Peyer's patch (tissue), 4 donors: ENCODE measurements around the gene MAP1B.

ENCODE experiments used
- POLR2A ChIP-seq, 2 donors: fragments of 450-650 bp; IDR thresholded peaks; one replicate each; pipeline ENCODE4 v1.5.1; 2017; ENCODE audit warnings: antibody characterized with exemption in 2 of 2, mild to moderate bottlenecking in 2 of 2, moderate library complexity in 2 of 2
- TF ChIP-seq, protein P1 (sequence below), 6 experiments: fragments of 450-650 bp in 4 of 6; fragments of 200-600 bp in 2 of 6; sonication (generic) in 1 of 6; IDR thresholded peaks; one replicate each; pipeline ENCODE4 v1.5.1; 2017 to 2019; ENCODE audit warnings: antibody characterized with exemption in 6 of 6, mild to moderate bottlenecking in 3 of 6, moderate library complexity in 1 of 6

DNA sequence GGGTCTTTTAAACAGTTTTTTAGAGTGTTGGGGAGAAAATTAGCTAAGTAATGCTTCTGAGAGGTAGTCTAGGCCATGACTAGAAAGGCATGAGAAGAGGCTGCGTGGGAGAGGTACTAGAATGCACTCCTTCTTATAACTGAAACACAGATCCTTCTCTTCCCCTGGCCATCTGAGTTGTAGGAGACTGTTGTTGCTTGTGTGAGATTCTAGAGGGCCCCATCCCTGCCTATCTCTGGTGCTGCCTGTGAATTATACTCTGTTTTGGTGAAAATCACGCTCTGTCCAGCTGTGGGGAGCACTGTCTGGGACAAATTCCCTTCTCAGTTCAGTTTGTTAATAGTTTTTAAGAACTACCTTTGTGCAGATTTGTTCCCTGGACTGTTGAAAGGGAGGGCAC is 37.5 kb downstream of the MAP1B start:
- TF ChIP-seq POLR2A (IDR thresholded peaks at IDR 0.05): no peak
- TF ChIP-seq, protein P1, sequence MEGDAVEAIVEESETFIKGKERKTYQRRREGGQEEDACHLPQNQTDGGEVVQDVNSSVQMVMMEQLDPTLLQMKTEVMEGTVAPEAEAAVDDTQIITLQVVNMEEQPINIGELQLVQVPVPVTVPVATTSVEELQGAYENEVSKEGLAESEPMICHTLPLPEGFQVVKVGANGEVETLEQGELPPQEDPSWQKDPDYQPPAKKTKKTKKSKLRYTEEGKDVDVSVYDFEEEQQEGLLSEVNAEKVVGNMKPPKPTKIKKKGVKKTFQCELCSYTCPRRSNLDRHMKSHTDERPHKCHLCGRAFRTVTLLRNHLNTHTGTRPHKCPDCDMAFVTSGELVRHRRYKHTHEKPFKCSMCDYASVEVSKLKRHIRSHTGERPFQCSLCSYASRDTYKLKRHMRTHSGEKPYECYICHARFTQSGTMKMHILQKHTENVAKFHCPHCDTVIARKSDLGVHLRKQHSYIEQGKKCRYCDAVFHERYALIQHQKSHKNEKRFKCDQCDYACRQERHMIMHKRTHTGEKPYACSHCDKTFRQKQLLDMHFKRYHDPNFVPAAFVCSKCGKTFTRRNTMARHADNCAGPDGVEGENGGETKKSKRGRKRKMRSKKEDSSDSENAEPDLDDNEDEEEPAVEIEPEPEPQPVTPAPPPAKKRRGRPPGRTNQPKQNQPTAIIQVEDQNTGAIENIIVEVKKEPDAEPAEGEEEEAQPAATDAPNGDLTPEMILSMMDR (IDR thresholded peaks at IDR 0.05): no peak
